ENCODE results near the gene PLN. TPM values are rescaled to one million over a fixed set of nuclear protein-coding genes. Genes with fewer than 3 reads are reported as not detected.

Gene PLN
- total RNA-seq, 2 donors from 2014 or later: 382 to 468 TPM

- DNase-seq (ENCODE audit: low spot score) (no peak), ATAC-seq (ENCODE audit: insufficient number of reproducible peaks, low FRiP score, low read depth) (no peak)
- no peak for TF ChIP-seq CTCF (IDR thresholded peaks at IDR 0.05)
- H3K9me3 ChIP-seq: no peaks in the 10 kb centered on the region
- no peak overlapping the region for H3K4me3 ChIP-seq
- H3K27ac ChIP-seq: no peak overlapping the region
- H3K27me3 ChIP-seq (replicated peaks; ENCODE audit: insufficient read depth): no peaks in the 10 kb centered on the region
- no peaks in the 10 kb centered on the region for H3K36me3 ChIP-seq
- peaks cover 4 to 34% of the 10 kb centered on the region in 2 donors for H3K4me1 ChIP-seq (ENCODE audit: control insufficient read depth in 1 of 2, low read depth in 2 of 2)
Measured at GRCh38 chr6:118504611-118505010, 43.5 kb upstream of the PLN start.

GRCh38 chr6:118505656-118506055, 42.4 kb upstream of the PLN start:
- TF ChIP-seq CTCF (IDR thresholded peaks at IDR 0.05): no peak
- no peak for ATAC-seq (ENCODE audit: insufficient number of reproducible peaks, low FRiP score, low read depth)
- H3K4me3 ChIP-seq: no peak overlapping the region
- H3K36me3 ChIP-seq: no peaks in the 10 kb centered on the region
- DNase-seq (ENCODE audit: low spot score): no peak
- no peak overlapping the region for H3K27ac ChIP-seq
- no peaks in the 10 kb centered on the region for H3K27me3 ChIP-seq (replicated peaks; ENCODE audit: insufficient read depth)
- peaks cover 4 to 37% of the 10 kb centered on the region in 2 donors for H3K4me1 ChIP-seq (ENCODE audit: control insufficient read depth in 1 of 2, low read depth in 2 of 2)
- H3K9me3 ChIP-seq: no peaks in the 10 kb centered on the region

GRCh38 chr6:118506071-118506638, 41.9 kb upstream of the PLN start:
- DNase-seq (ENCODE audit: low spot score) (no peak), ATAC-seq (ENCODE audit: insufficient number of reproducible peaks, low FRiP score, low read depth) (no peak)
- H3K27ac ChIP-seq: peak overlapping the region; percentile 38 to 47

GRCh38 chr6:118507636-118508035, 40.5 kb upstream of the PLN start:
- TF ChIP-seq CTCF (IDR thresholded peaks at IDR 0.05): no peak
- no peaks in the 10 kb centered on the region for H3K9me3 ChIP-seq
- no peaks in the 10 kb centered on the region for H3K36me3 ChIP-seq
- DNase-seq (ENCODE audit: low spot score): no peak
- H3K4me3 ChIP-seq: no peak overlapping the region
- H3K27me3 ChIP-seq (replicated peaks; ENCODE audit: insufficient read depth): no peaks in the 10 kb centered on the region
- no peak overlapping the region for H3K27ac ChIP-seq
- H3K4me1 ChIP-seq (ENCODE audit: control insufficient read depth in 1 of 2, low read depth in 2 of 2): peaks cover 4 to 57% of the 10 kb centered on the region in 2 donors
- ATAC-seq (ENCODE audit: insufficient number of reproducible peaks, low FRiP score, low read depth): no peak

More at GRCh38 chr6:118506071-118506638, 41.9 kb upstream of the PLN start:
- Histone ChIP-seq H3K4me1 (ENCODE audit: control insufficient read depth in 1 of 2, low read depth in 2 of 2) (peaks cover 4 to 42% of the 10 kb centered on the region in 2 donors), H3K9me3 (no peaks in the 10 kb centered on the region), H3K27me3 (replicated peaks; ENCODE audit: insufficient read depth) (no peaks in the 10 kb centered on the region), H3K4me3 (no peak overlapping the region), H3K36me3 (no peaks in the 10 kb centered on the region)
- TF ChIP-seq CTCF (IDR thresholded peaks at IDR 0.05): no peak

GRCh38 chr6:118509009-118509617, 39.0 kb upstream of the PLN start:
- no peaks in the 10 kb centered on the region for H3K9me3 ChIP-seq
- no peak for ATAC-seq (ENCODE audit: insufficient number of reproducible peaks, low FRiP score, low read depth)
- no peak overlapping the region for H3K27ac ChIP-seq
- H3K4me1 ChIP-seq (ENCODE audit: control insufficient read depth in 1 of 2, low read depth in 2 of 2): peaks cover 4 to 68% of the 10 kb centered on the region in 2 donors
- no peaks in the 10 kb centered on the region for H3K36me3 ChIP-seq
- no peaks in the 10 kb centered on the region for H3K27me3 ChIP-seq (replicated peaks; ENCODE audit: insufficient read depth)
- H3K4me3 ChIP-seq: no peak overlapping the region
- TF ChIP-seq CTCF (IDR thresholded peaks at IDR 0.05): peak; percentile 79
- no peak for DNase-seq (ENCODE audit: low spot score)

All from thoracic aorta (tissue), 2 donors.